GM11168 (cell line): ENCODE measurements around the gene PKIG.

ENCODE experiments used
- in situ Hi-C: fragments of 300-500 bp; cut with MboI; formaldehyde crosslinking; loops from one replicate; pipeline ENCODE4 v1.12.0; 2022; ENCODE audit warnings: low sequenced_read_pairs; ENCODE audit not compliant: unreplicated experiment

PKIG gene

GRCh38 chr20:44593751-44594150 lies 11.4 kb downstream of the PKIG start:
- in situ Hi-C loops, result no loop called here

GRCh38 chr20:44594730-44595129 lies 12.4 kb downstream of the PKIG start:
- in situ Hi-C loops, result no loop called here

- in situ Hi-C loops, result no loop called here
Observed at GRCh38 chr20:44596010-44596409, 13.6 kb downstream of the PKIG start.

- in situ Hi-C loops, result no loop called here
Observed at GRCh38 chr20:44596876-44597275, 14.5 kb downstream of the PKIG start.

- in situ Hi-C loops, result no loop called here
Observed at GRCh38 chr20:44597516-44597915, 15.1 kb downstream of the PKIG start.

GRCh38 chr20:44597930-44598329 lies 15.6 kb downstream of the PKIG start:
- in situ Hi-C loops, result no loop called here

GRCh38 chr20:44598423-44599305 lies 16.3 kb downstream of the PKIG start:
- in situ Hi-C loops, result no loop called here

- in situ Hi-C loops, result loop anchor here (10.0 kb wide), 1 partner anchor 215 kb away; no protein-coding TSS in a partner anchor
Observed at GRCh38 chr20:44599715-44600114, 17.3 kb downstream of the PKIG start.

GRCh38 chr20:44600301-44600700 lies 17.9 kb downstream of the PKIG start:
- in situ Hi-C loops, result loop anchor here (10.0 kb wide), 1 partner anchor 216 kb away; no protein-coding TSS in a partner anchor

GRCh38 chr20:44600758-44601201 lies 18.4 kb downstream of the PKIG start:
- in situ Hi-C loops, result loop anchor here (10.0 kb wide), 1 partner anchor 216 kb away; no protein-coding TSS in a partner anchor

- in situ Hi-C loops, result loop anchor here (10.0 kb wide), 1 partner anchor 216 kb away; no protein-coding TSS in a partner anchor
Observed at GRCh38 chr20:44601236-44601671, 18.9 kb downstream of the PKIG start.

- in situ Hi-C loops, result loop anchor here (10.0 kb wide), 1 partner anchor 217 kb away; no protein-coding TSS in a partner anchor
Observed at GRCh38 chr20:44601801-44602204, 19.4 kb downstream of the PKIG start.

GRCh38 chr20:44603327-44603726 lies 20.9 kb downstream of the PKIG start:
- in situ Hi-C loops, result loop anchor here (10.0 kb wide), 1 partner anchor 219 kb away; no protein-coding TSS in a partner anchor

- in situ Hi-C loops, result loop anchor here (10.0 kb wide), 1 partner anchor 222 kb away; no protein-coding TSS in a partner anchor
Observed at GRCh38 chr20:44606725-44607441, 24.5 kb downstream of the PKIG start.

- in situ Hi-C loops, result loop anchor here (10.0 kb wide), 1 partner anchor 224 kb away; no protein-coding TSS in a partner anchor
Observed at GRCh38 chr20:44609006-44609515, 26.7 kb downstream of the PKIG start.

- in situ Hi-C loops, result loop anchor here (10.0 kb wide), 1 partner anchor 225 kb away; no protein-coding TSS in a partner anchor
Observed at GRCh38 chr20:44609516-44610312, 27.3 kb downstream of the PKIG start.

GRCh38 chr20:44610313-44610962 lies 28.1 kb downstream of the PKIG start:
- in situ Hi-C loops, result no loop called here

GRCh38 chr20:44613575-44613974 lies 31.2 kb downstream of the PKIG start:
- in situ Hi-C loops, result no loop called here

- in situ Hi-C loops, result no loop called here
Observed at GRCh38 chr20:44614525-44614924, 32.1 kb downstream of the PKIG start.
